A673 (cell line): ENCODE data around the gene ARL4D.

Source experiments
- CTCF ChIP-seq: fragments of 300-800, 200-600 bp; sonication (generic); conservative IDR thresholded peaks from 2 replicates; pipeline ENCODE4 v1.5.1; 2017; ENCODE audit warnings: low read depth, mild to moderate bottlenecking, antibody characterized with exemption, low read length, moderate library complexity, mixed read lengths
- EZH2 ChIP-seq: fragments of 200-600 bp; sonication (generic); IDR thresholded peaks from 2 replicates; pipeline ENCODE4 v1.6.1; 2017; ENCODE audit warnings: borderline replicate concordance, low read depth, mild to moderate bottlenecking, mixed read lengths, antibody characterized with exemption, low read length; ENCODE audit not compliant: poor library complexity, severe bottlenecking

- TF ChIP-seq CTCF (no peak), EZH2 (no peak)
Measured at GRCh38 chr17:43356450-43356849, 42.3 kb upstream of the ARL4D start.
